Coronary artery (tissue), 2 donors: ENCODE data around the gene MYH14.

Experiments
- DNase-seq: peaks from one replicate; pipeline ENCODE4 v3.0.0-alpha.2; 2017; ENCODE audit warnings: low spot score
- H3K27ac ChIP-seq, 2 donors: fragments of 200-600 bp; sonication (generic); one replicate each; pipeline ENCODE4 v1.5.1; 2016 to 2019
- H3K4me3 ChIP-seq: fragments of 200-600 bp; sonication (generic); 2 replicates; pipeline ENCODE4 v1.5.1; 2016; ENCODE audit warnings: mild to moderate bottlenecking, moderate library complexity
- CTCF ChIP-seq: fragments of 200-600 bp; sonication (generic); IDR thresholded peaks from one replicate; pipeline ENCODE4 v1.5.1; 2019; ENCODE audit warnings: antibody characterized with exemption

Gene MYH14

GRCh38 chr19:50357178-50358100, 154.0 kb downstream of the MYH14 start:
- no peak for DNase-seq
- TF ChIP-seq CTCF: peak; percentile 97
- H3K4me3 ChIP-seq: peak overlapping the region; percentile 71
- H3K27ac ChIP-seq: peak overlapping the region; percentile 84 to 85

GRCh38 chr19:50358483-50359327, 155.3 kb downstream of the MYH14 start:
- TF ChIP-seq CTCF: no peak
- Histone ChIP-seq H3K4me3 (peak overlapping the region; percentile 71), H3K27ac (peak overlapping the region; percentile 84 to 85)
- DNase-seq: no peak

- Histone ChIP-seq H3K4me3 (no peak overlapping the region), H3K27ac (no peak overlapping the region)
- no peak for TF ChIP-seq CTCF
- no peak for DNase-seq
These were observed 156.0 kb downstream of the MYH14 start for GRCh38 chr19:50359328-50359818.
